Osteocyte (in vitro differentiated cells): ENCODE measurements around the gene GPN3. TPM values are rescaled to one million over a fixed set of nuclear protein-coding genes. Genes with fewer than 3 reads are reported as not detected.
A peak's percentile ranks its signal among the peaks of the same experiment; 100 is the strongest.

Experiments used
- DNase-seq: peaks from one replicate; pipeline ENCODE4 v3.0.0; 2021; ENCODE audit warnings: mixed read lengths; ENCODE audit not compliant: unreplicated experiment; ENCODE audit errors: extremely low spot score
- H3K27ac Mint-ChIP-seq: one replicate; pipeline ENCODE4 v1.8.0; 2021; ENCODE audit warnings: mild to moderate bottlenecking, mixed read lengths; ENCODE audit not compliant: unreplicated experiment
- H3K27me3 Mint-ChIP-seq: one replicate; pipeline ENCODE4 v1.8.0; 2021; ENCODE audit warnings: mixed read lengths; ENCODE audit not compliant: unreplicated experiment
- H3K36me3 Mint-ChIP-seq: one replicate; pipeline ENCODE4 v1.8.0; 2021; ENCODE audit warnings: mixed read lengths; ENCODE audit not compliant: unreplicated experiment
- H3K4me1 Mint-ChIP-seq: one replicate; pipeline ENCODE4 v1.8.0; 2021; ENCODE audit warnings: mixed read lengths; ENCODE audit not compliant: unreplicated experiment
- H3K4me3 Mint-ChIP-seq: one replicate; pipeline ENCODE4 v1.8.0; 2021; ENCODE audit warnings: mild to moderate bottlenecking, moderate library complexity, mixed read lengths; ENCODE audit not compliant: unreplicated experiment
- H3K9me3 Mint-ChIP-seq: one replicate; pipeline ENCODE4 v1.8.0; 2021; ENCODE audit warnings: mixed read lengths; ENCODE audit not compliant: unreplicated experiment
- total RNA-seq: library from RNA; stranded (reverse); gene quantifications from 2 replicates; pipeline ENCODE4 v1.2.1, GENCODE V29; 2021
- TF ChIP-seq, protein P1 (sequence below): fragments of 200-600 bp; sonication (generic); IDR thresholded peaks from 2 replicates; pipeline ENCODE4 v1.5.0; 2021; ENCODE audit warnings: antibody characterized with exemption, mild to moderate bottlenecking, moderate library complexity

The GPN3 gene
- total RNA-seq, 1 donor from 2014 or later, result 16.4 TPM

DNA sequence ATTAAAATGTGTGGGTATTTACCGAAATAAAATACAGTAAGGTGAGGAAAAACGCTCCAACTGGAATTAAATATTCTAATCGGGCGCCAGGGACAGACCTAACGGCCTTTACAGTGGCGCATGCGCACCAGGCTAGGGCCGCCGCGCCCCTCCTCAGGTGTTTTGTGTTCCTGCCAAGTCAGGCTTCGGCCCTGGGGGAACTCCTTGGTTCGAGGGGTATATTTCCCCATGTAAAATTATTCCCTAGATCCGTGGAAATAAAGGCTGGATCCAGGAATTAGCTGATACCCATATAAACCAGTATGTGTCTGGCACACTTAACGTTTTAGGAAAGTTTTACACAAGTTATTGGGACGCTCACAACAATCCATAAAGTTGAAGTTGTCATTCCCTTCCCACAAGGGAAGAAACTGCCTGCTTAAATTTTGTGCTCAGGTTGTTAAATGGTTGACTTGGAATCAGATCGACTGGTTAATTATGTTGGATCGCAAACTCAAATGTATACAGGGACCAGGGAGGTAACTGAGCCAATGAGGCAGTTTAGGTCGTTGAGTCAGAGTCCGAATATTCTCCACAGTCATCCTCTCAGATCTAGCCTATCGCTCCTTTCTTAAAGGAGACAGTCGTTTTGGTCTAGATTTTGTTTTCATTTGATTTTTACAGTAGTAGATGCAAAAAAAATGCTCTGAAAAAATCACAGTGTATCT is 63.9 kb downstream of the GPN3 start:
- Mint-ChIP-seq H3K4me1 (peaks cover 22% of the 10 kb centered on the region), H3K9me3 (no peaks in the 10 kb centered on the region), H3K4me3 (peak overlapping the region; percentile 100), H3K36me3 (peaks cover 13% of the 10 kb centered on the region), H3K27me3 (no peaks in the 10 kb centered on the region), H3K27ac (peak overlapping the region; percentile 100)
- TF ChIP-seq, protein P1, sequence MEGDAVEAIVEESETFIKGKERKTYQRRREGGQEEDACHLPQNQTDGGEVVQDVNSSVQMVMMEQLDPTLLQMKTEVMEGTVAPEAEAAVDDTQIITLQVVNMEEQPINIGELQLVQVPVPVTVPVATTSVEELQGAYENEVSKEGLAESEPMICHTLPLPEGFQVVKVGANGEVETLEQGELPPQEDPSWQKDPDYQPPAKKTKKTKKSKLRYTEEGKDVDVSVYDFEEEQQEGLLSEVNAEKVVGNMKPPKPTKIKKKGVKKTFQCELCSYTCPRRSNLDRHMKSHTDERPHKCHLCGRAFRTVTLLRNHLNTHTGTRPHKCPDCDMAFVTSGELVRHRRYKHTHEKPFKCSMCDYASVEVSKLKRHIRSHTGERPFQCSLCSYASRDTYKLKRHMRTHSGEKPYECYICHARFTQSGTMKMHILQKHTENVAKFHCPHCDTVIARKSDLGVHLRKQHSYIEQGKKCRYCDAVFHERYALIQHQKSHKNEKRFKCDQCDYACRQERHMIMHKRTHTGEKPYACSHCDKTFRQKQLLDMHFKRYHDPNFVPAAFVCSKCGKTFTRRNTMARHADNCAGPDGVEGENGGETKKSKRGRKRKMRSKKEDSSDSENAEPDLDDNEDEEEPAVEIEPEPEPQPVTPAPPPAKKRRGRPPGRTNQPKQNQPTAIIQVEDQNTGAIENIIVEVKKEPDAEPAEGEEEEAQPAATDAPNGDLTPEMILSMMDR, result no peak
- DNase-seq, result peak; percentile 89

GRCh38 chr12:110403146-110403975 is 64.7 kb downstream of the GPN3 start, which contains the start of gene ANAPC7:
TSS of gene ANAPC7 (minus strand) at chr12:110403708. CDS start at chr12:110403627, 81 bp downstream.
- TF ChIP-seq, protein P1, result peak; percentile 15
- Mint-ChIP-seq H3K27ac (peak within 1 kb of the TSS; percentile 100), H3K27me3 (no peaks in the 10 kb centered on the region), H3K4me1 (peaks cover 22% of the 10 kb centered on the region), H3K36me3 (peaks cover 13% of the 10 kb centered on the region), H3K9me3 (no peaks in the 10 kb centered on the region), H3K4me3 (peak within 1 kb of the TSS; percentile 100)
- DNase-seq, result peak; percentile 96

Other genes starting within 250 kb of the GPN3 start
- 183 and 197 TPM in 2 replicates for gene ATP2A2, start 187.0 kb downstream of the GPN3 start, total RNA-seq
- gene ANAPC7, start 64.5 kb downstream of the GPN3 start, total RNA-seq, result 47.9 and 48.8 TPM in 2 replicates
- gene ARPC3, start 17.9 kb downstream of the GPN3 start, total RNA-seq, result 194 and 221 TPM in 2 replicates
- 8.3 and 8.4 TPM in 2 replicates for gene FAM216A, start 588 bp upstream of the GPN3 start, total RNA-seq
- gene VPS29, start 33.9 kb upstream of the GPN3 start, total RNA-seq, result 73.5 and 75.8 TPM in 2 replicates
- gene RAD9B, start 34.1 kb upstream of the GPN3 start, total RNA-seq, result 0.44 and 0.64 TPM in 2 replicates
- 13.3 and 14.4 TPM in 2 replicates for gene PPTC7, start 115.1 kb upstream of the GPN3 start, total RNA-seq
- 49.5 and 51.4 TPM in 2 replicates for gene TCTN1, start 145.9 kb upstream of the GPN3 start, total RNA-seq
- 0.76 and 0.94 TPM in 2 replicates for gene HVCN1, start 220.9 kb upstream of the GPN3 start, total RNA-seq